VCaP (cell line): ENCODE data around the gene SLC25A44.

Experiments used
- H3K27ac ChIP-seq: fragments of 450-650 bp; 2 replicates; pipeline ENCODE4 v1.5.1; 2017
- CTCF ChIP-seq: fragments of 450-650 bp; conservative IDR thresholded peaks from 2 replicates; pipeline ENCODE4 v1.5.1; 2017; ENCODE audit warnings: mild to moderate bottlenecking, moderate library complexity

Gene SLC25A44

GRCh38 chr1:156155756-156156510 is 38.0 kb upstream of the SLC25A44 start:
- no peak for TF ChIP-seq CTCF
- no peak overlapping the region for H3K27ac ChIP-seq

GRCh38 chr1:156157506-156157905 is 36.4 kb upstream of the SLC25A44 start:
- no peak overlapping the region for H3K27ac ChIP-seq
- no peak for TF ChIP-seq CTCF

- no peak overlapping the region for H3K27ac ChIP-seq
These were observed 35.9 kb upstream of the SLC25A44 start for GRCh38 chr1:156157966-156158365.

GRCh38 chr1:156160000-156160742 is 33.7 kb upstream of the SLC25A44 start:
- no peak overlapping the region for H3K27ac ChIP-seq
- TF ChIP-seq CTCF = no peak

More at GRCh38 chr1:156157966-156158365, 35.9 kb upstream of the SLC25A44 start:
- no peak for TF ChIP-seq CTCF

- no peak overlapping the region for H3K27ac ChIP-seq
- no peak for TF ChIP-seq CTCF
These were observed 33.1 kb upstream of the SLC25A44 start for GRCh38 chr1:156160743-156161171.

GRCh38 chr1:156162430-156163037 is 31.4 kb upstream of the SLC25A44 start:
- no peak for TF ChIP-seq CTCF
- H3K27ac ChIP-seq = no peak overlapping the region

GRCh38 chr1:156163712-156164111 is 30.2 kb upstream of the SLC25A44 start:
- no peak overlapping the region for H3K27ac ChIP-seq
- TF ChIP-seq CTCF = no peak
